GM19328 (cell line): ENCODE measurements around the gene MEAK7.

Experiments
- ATAC-seq: cut with Tn5 transposase; IDR thresholded peaks from one replicate; pipeline ENCODE4 v1.9.1; 2021; ENCODE audit warnings: mild to moderate bottlenecking, moderate library complexity; ENCODE audit not compliant: unreplicated experiment

The MEAK7 gene

GRCh38 chr16:84471966-84472365 lies 32.5 kb downstream of the MEAK7 start:
- no peak for ATAC-seq

GRCh38 chr16:84471316-84471715 lies 33.1 kb downstream of the MEAK7 start:
- no peak for ATAC-seq

GRCh38 chr16:84467709-84468108 lies 36.8 kb downstream of the MEAK7 start:
- ATAC-seq: no peak

- no peak for ATAC-seq
Measured at GRCh38 chr16:84467256-84467655, 37.2 kb downstream of the MEAK7 start.

- ATAC-seq: no peak
Measured at GRCh38 chr16:84466692-84467091, 37.8 kb downstream of the MEAK7 start.

GRCh38 chr16:84465154-84465553 lies 39.3 kb downstream of the MEAK7 start:
- no peak for ATAC-seq

- no peak for ATAC-seq
Measured at GRCh38 chr16:84464116-84464515, 40.3 kb downstream of the MEAK7 start.

GRCh38 chr16:84463221-84463620 lies 41.2 kb downstream of the MEAK7 start:
- ATAC-seq: no peak

- no peak for ATAC-seq
Measured at GRCh38 chr16:84462296-84463210, 41.9 kb downstream of the MEAK7 start.

GRCh38 chr16:84461413-84462295 lies 42.8 kb downstream of the MEAK7 start:
- no peak for ATAC-seq

- no peak for ATAC-seq
Measured at GRCh38 chr16:84461029-84461412, 43.4 kb downstream of the MEAK7 start.

GRCh38 chr16:84460406-84461028 lies 43.9 kb downstream of the MEAK7 start:
- ATAC-seq: no peak

GRCh38 chr16:84459941-84460405 lies 44.5 kb downstream of the MEAK7 start:
- ATAC-seq: no peak

- no peak for ATAC-seq
Measured at GRCh38 chr16:84459533-84459894, 44.9 kb downstream of the MEAK7 start.

- ATAC-seq: no peak
Measured at GRCh38 chr16:84458606-84459532, 45.6 kb downstream of the MEAK7 start.

GRCh38 chr16:84455031-84455430 lies 49.4 kb downstream of the MEAK7 start:
- no peak for ATAC-seq
